Ovary (tissue), 3 donors: ENCODE results near the gene SQSTM1.

Experiments used
- POLR2A ChIP-seq: fragments of 450-650 bp; IDR thresholded peaks from one replicate; pipeline ENCODE4 v1.6.1; 2017; ENCODE audit warnings: antibody characterized with exemption, mild to moderate bottlenecking, moderate library complexity
- TF ChIP-seq, protein P1 (sequence below), 3 donors: fragments of 450-650 bp in 2 of 3; fragments of 200-600 bp in 1 of 3; IDR thresholded peaks; one replicate each; pipeline versions ENCODE4 v1.5.1 to v1.8.0; 2016 to 2022; ENCODE audit warnings: antibody characterized with exemption in 3 of 3, mild to moderate bottlenecking in 1 of 3
- donor health status: DM: no; HTN: no; CAD: no.

DNA sequence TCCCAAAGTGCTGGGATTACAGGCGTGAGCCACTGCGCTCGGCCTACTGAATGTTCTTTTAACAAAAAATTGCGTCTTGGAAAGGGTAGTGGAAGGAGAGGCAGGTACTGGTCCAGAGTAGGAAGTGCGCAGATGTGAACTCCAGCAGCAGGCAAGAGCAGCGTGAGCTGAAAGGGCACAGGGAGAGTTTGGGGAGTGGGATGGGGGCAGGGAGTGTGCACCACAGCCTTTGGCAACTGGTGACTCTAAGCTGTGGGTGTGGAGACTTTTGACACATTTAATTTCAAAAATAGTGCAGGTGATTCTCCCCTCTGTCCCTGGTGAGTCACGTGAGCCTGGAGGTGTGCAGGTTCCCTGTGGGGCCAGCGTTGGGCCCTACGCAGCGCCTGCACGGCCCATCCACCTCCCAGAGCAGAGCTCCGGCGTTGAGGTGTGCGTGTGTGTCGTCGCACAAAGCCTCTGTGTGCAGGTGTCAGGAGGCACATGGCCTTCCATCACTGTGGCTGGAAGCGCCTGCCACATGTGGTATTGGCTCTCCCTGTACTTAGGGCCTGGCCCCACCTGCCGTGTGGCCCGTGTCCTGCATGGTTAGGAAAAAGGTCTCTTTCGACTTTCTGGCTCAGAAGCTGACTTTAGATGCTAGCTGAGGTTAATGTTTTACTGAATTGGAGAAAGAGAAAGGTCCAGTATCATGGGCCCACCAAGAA lies 11.5 kb downstream of the SQSTM1 start:
- no peak for TF ChIP-seq POLR2A
- TF ChIP-seq, protein P1, sequence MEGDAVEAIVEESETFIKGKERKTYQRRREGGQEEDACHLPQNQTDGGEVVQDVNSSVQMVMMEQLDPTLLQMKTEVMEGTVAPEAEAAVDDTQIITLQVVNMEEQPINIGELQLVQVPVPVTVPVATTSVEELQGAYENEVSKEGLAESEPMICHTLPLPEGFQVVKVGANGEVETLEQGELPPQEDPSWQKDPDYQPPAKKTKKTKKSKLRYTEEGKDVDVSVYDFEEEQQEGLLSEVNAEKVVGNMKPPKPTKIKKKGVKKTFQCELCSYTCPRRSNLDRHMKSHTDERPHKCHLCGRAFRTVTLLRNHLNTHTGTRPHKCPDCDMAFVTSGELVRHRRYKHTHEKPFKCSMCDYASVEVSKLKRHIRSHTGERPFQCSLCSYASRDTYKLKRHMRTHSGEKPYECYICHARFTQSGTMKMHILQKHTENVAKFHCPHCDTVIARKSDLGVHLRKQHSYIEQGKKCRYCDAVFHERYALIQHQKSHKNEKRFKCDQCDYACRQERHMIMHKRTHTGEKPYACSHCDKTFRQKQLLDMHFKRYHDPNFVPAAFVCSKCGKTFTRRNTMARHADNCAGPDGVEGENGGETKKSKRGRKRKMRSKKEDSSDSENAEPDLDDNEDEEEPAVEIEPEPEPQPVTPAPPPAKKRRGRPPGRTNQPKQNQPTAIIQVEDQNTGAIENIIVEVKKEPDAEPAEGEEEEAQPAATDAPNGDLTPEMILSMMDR (IDR thresholded peaks at IDR 0.05): no peak
